GM10248 (cell line): Measurements from ENCODE around the gene FAM237B.

Source experiments
- CTCF ChIA-PET: fragments of 300-600 bp; sonication (Branson Sonifier 250); formaldehyde crosslinking; extraction: SDS; loops from one replicate; lab custom pipeline; 2021; ENCODE audit warnings: antibody characterized with exemption; lab: Yijun Ruan, JAX
- POLR2A ChIA-PET: fragments of 350-650 bp; sonication (Branson Sonifier 250); formaldehyde crosslinking; extraction: SDS; loops from one replicate; lab custom pipeline; 2020; ENCODE audit warnings: antibody characterized with exemption; lab: Yijun Ruan, JAX
- DNase-seq: peaks from one replicate; pipeline ENCODE4 v3.0.0; 2012; ENCODE audit errors: extremely low spot score
- CTCF ChIP-seq: IDR thresholded peaks from 2 replicates; pipeline ENCODE4 v1.5.1; 2012; ENCODE audit warnings: mild to moderate bottlenecking, low read depth; ENCODE audit errors: extremely low read depth, missing control alignments, control extremely low read depth

FAM237B gene

GRCh38 chr7:90272242-90272641 is 48.9 kb downstream of the FAM237B start:
- POLR2A ChIA-PET = no interaction called here

GRCh38 chr7:90271753-90272152 is 49.4 kb downstream of the FAM237B start:
- ChIA-PET POLR2A (no interaction called here), CTCF (no interaction called here)
- no peak for TF ChIP-seq CTCF
- DNase-seq = no peak

More at GRCh38 chr7:90272242-90272641, 48.9 kb downstream of the FAM237B start:
- CTCF ChIA-PET = no interaction called here
- TF ChIP-seq CTCF = no peak
- no peak for DNase-seq

GRCh38 chr7:90270431-90271178 is 50.5 kb downstream of the FAM237B start:
- DNase-seq = no peak
- ChIA-PET CTCF (interaction anchor here (1.0 to 1.7 kb wide), 3 partner anchors 13 to 116 kb away, joined by 3 to 4 read pairs (median 3); partner anchors contain the start of gene STEAP1), POLR2A (no interaction called here)
- TF ChIP-seq CTCF = no peak

GRCh38 chr7:90269163-90269562 is 51.9 kb downstream of the FAM237B start:
- no peak for TF ChIP-seq CTCF
- no peak for DNase-seq
- CTCF ChIA-PET = interaction anchor here (1.1 kb wide), 1 partner anchor 115 kb away, joined by 4 read pairs; the partner anchor contains the start of gene STEAP1
- POLR2A ChIA-PET = no interaction called here

GRCh38 chr7:90267263-90267858 is 53.7 kb downstream of the FAM237B start:
- TF ChIP-seq CTCF = no peak
- DNase-seq = no peak
- ChIA-PET CTCF (interaction anchor here (1.0 to 1.9 kb wide), 3 partner anchors 10 to 113 kb away, joined by 3 to 8 read pairs (median 3); partner anchors contain the start of gene STEAP1), POLR2A (no interaction called here)

- ChIA-PET POLR2A (no interaction called here), CTCF (interaction anchor here (1.0 to 1.9 kb wide), 4 partner anchors 10 to 160 kb away, joined by 3 to 8 read pairs (median 3); partner anchors contain the start of gene STEAP1)
- TF ChIP-seq CTCF = no peak
- DNase-seq = no peak
Measured at GRCh38 chr7:90266808-90267207, 54.3 kb downstream of the FAM237B start.
